ENCODE measurements around the gene EHD4.

The EHD4 gene

GRCh38 chr15:41847206-41847605 lies 125.2 kb downstream of the EHD4 start:
- ATAC-seq (ENCODE audit: low read depth) (no peak), DNase-seq (ENCODE audit: low spot score in 2 of 2) (no peak)
- H3K4me3 Mint-ChIP-seq = no peak overlapping the region
- H3K27ac Mint-ChIP-seq = no peak overlapping the region
- no peaks in the 10 kb centered on the region for H3K27me3 Mint-ChIP-seq
- H3K4me1 Mint-ChIP-seq = peaks cover 8% of the 10 kb centered on the region
- H3K36me3 Mint-ChIP-seq = peaks cover 17% of the 10 kb centered on the region
- H3K9me3 Mint-ChIP-seq = no peaks in the 10 kb centered on the region
